Measurements from ENCODE around the gene EXOC5. TPM values are rescaled to one million over a fixed set of nuclear protein-coding genes. Genes with fewer than 3 reads are reported as not detected.

Gene EXOC5
- total RNA-seq, 4 donors from 2014 or later: 31.4 to 38.5 (median 38.0) TPM

DNA sequence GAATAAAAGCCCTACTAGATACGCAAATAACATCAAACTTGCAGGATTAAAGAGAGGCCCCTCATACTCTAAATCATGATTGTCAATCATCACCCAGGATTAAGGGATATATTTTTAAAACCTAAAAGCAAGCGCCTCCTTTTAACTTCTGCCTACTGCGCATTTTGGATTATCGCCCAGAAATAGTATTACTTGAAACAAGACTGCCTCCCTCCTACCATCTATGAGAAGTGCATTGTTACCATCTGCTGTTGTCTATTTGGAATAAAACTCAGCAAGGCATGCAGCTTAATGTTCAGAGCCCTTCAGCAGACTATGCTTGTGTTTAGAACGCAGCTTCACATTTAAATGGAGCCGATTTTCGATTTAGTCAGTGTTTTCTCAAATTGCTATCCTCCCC lies 79.6 kb downstream of the EXOC5 start:
- Histone ChIP-seq H3K27ac (no peak overlapping the region), H3K4me1 (no peaks in the 10 kb centered on the region), H3K36me3 (no peaks in the 10 kb centered on the region), H3K4me3 (no peak overlapping the region), H3K27me3 (peaks cover 0 to 14% (median 0%) of the 10 kb centered on the region in 4 donors), H3K9me3 (no peaks in the 10 kb centered on the region)
- intact Hi-C loops (cut with DNase I): no loop called here
- WGBS, 2 donors: 51 to 52% methylated on average over 7 of the region's 7 CpGs
- no peak for DNase-seq
- no peak for TF ChIP-seq POLR2A (IDR thresholded peaks at IDR 0.05)
- TF ChIP-seq, protein P1, sequence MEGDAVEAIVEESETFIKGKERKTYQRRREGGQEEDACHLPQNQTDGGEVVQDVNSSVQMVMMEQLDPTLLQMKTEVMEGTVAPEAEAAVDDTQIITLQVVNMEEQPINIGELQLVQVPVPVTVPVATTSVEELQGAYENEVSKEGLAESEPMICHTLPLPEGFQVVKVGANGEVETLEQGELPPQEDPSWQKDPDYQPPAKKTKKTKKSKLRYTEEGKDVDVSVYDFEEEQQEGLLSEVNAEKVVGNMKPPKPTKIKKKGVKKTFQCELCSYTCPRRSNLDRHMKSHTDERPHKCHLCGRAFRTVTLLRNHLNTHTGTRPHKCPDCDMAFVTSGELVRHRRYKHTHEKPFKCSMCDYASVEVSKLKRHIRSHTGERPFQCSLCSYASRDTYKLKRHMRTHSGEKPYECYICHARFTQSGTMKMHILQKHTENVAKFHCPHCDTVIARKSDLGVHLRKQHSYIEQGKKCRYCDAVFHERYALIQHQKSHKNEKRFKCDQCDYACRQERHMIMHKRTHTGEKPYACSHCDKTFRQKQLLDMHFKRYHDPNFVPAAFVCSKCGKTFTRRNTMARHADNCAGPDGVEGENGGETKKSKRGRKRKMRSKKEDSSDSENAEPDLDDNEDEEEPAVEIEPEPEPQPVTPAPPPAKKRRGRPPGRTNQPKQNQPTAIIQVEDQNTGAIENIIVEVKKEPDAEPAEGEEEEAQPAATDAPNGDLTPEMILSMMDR (IDR thresholded peaks at IDR 0.05): peak in 1 of 6 experiments; percentile 23

DNA sequence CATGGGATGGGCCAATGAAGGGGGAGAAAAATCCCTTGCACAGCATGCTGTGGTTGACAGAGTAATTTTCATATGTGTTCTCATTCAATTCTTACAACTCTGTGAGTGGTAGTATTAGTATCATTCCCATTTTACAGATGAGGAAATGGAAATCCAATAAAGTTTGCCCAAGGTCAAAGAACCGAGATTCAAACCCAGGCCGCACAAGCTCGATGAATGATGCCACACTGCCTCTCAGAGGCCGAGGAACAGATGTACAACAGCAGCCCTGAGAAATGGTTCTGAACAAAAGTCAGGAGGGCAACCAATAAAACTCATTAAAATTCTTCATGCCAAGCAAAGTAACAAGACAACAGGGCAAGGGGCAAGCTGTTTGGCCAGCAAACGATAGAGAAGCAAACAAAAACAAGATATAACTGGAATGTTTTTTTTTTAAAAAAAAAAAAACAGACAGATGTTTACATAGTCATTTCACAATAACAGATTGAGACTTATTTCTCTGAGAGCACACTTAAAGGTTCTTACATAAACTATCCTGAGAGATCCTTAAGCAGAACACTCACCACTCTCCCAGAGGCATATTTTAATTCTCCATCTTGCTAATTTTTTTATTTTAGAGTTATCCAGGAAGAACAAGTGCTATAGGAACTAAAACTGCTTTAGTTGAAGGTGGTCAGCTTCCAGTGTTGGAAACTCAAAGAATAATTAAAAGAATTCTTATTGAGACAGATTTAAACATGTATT lies 85.8 kb downstream of the EXOC5 start:
- Histone ChIP-seq H3K27me3 (peaks cover 0 to 8% (median 0%) of the 10 kb centered on the region in 4 donors), H3K27ac (no peak overlapping the region), H3K9me3 (no peaks in the 10 kb centered on the region), H3K4me3 (no peak overlapping the region), H3K4me1 (no peaks in the 10 kb centered on the region), H3K36me3 (no peaks in the 10 kb centered on the region)
- 10 to 15% methylated on average over 5 of the region's 5 CpGs for WGBS, 2 donors
- TF ChIP-seq, protein P1 (IDR thresholded peaks at IDR 0.05): peak in 2 of 6 experiments; percentile 4 to 50
- TF ChIP-seq POLR2A (IDR thresholded peaks at IDR 0.05): no peak
- no peak for DNase-seq
- intact Hi-C loops (cut with DNase I): no loop called here

DNA sequence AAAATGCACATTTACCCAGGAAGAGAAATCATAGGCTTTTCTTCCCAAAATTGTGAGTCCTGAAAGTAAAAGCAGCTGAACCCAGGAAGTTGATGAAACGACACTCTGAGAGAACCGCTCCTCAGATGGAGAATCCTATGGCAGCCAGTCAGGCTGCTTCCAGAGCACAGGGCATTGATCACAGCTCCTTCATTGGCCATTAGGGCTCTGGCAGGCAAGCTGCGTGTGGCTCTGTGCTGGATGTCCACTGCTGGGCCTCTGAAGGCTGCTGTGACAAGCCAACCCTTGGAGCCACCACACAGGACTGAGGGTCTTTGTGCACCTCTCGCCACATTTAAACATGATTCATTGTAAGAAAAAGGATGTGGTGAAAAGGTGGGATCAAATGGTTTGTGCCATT lies 89.4 kb downstream of the EXOC5 start:
- no peaks in the 10 kb centered on the region for H3K9me3 ChIP-seq
- DNase-seq: no peak
- WGBS, 2 donors: 68 to 75% methylated on average over 4 of the region's 4 CpGs
- H3K4me3 ChIP-seq: no peak overlapping the region
- no peak for TF ChIP-seq POLR2A (IDR thresholded peaks at IDR 0.05)
- TF ChIP-seq, protein P1 (IDR thresholded peaks at IDR 0.05): no peak
- intact Hi-C loops (cut with DNase I): no loop called here
- no peaks in the 10 kb centered on the region for H3K36me3 ChIP-seq
- no peaks in the 10 kb centered on the region for H3K4me1 ChIP-seq
- H3K27ac ChIP-seq: no peak overlapping the region
- peaks cover 0 to 11% (median 0%) of the 10 kb centered on the region in 4 donors for H3K27me3 ChIP-seq

DNA sequence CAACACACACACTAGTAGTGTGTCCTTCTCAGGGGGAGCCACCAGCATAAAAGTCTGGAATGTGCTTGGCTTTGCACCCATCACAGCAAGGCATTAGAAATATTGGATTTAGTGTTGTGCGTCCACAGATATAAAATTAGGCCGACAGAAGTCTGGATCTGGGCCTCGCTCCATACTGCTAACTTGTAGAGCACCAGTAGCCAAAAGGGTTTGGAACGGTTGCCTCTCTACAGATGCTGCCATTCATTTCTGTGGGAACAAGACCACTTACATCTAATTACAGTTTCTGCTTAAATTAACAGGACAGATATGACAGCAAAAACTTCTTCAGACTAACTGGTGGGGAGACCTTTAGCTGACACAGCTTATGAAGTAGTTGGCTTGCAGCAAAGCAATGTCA lies 94.2 kb downstream of the EXOC5 start:
- intact Hi-C loops (cut with DNase I): no loop called here
- H3K4me3 ChIP-seq: no peak overlapping the region
- no peak for TF ChIP-seq POLR2A (IDR thresholded peaks at IDR 0.05)
- TF ChIP-seq, protein P1 (IDR thresholded peaks at IDR 0.05): no peak
- H3K9me3 ChIP-seq: no peaks in the 10 kb centered on the region
- peaks cover 0 to 11% (median 0%) of the 10 kb centered on the region in 4 donors for H3K27me3 ChIP-seq
- H3K4me1 ChIP-seq: peaks cover 0 to 6% (median 0%) of the 10 kb centered on the region in 3 donors
- DNase-seq: no peak
- H3K27ac ChIP-seq: no peak overlapping the region
- 92 to 95% methylated on average over 3 to 4 of the region's 4 CpGs for WGBS, 2 donors
- H3K36me3 ChIP-seq: no peaks in the 10 kb centered on the region

DNA sequence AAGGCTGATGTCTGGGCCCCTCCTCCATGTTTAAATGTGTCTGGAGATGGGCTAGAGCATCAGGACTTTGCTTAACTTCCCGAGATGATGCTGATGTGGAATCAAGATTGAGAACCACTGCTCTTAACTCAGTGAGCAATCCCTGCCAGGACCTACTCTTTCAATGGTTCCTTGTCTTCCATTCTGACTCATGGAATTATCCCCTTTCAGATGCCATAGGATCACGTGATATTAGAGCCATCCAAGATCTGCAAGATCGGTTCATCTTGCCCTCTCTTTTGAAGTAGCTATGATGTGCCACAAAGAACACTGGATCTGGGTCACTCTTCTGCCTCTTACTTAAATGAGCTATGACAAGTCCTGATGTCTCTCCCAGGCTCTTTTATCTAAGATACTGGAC lies 96.8 kb downstream of the EXOC5 start:
- TF ChIP-seq, protein P1 (IDR thresholded peaks at IDR 0.05): no peak
- TF ChIP-seq POLR2A (IDR thresholded peaks at IDR 0.05): no peak
- no peak for DNase-seq
- Histone ChIP-seq H3K27me3 (peaks cover 0 to 9% (median 0%) of the 10 kb centered on the region in 4 donors), H3K36me3 (no peaks in the 10 kb centered on the region), H3K27ac (no peak overlapping the region), H3K9me3 (no peaks in the 10 kb centered on the region), H3K4me1 (peaks cover 0 to 6% (median 0%) of the 10 kb centered on the region in 3 donors), H3K4me3 (no peak overlapping the region)
- intact Hi-C loops (cut with DNase I): no loop called here
- WGBS, 2 donors: 41 to 47% methylated on average over 3 of the region's 3 CpGs
